ENCODE results near the gene DPYSL3. TPM values are rescaled to one million over a fixed set of nuclear protein-coding genes. Genes with fewer than 3 reads are reported as not detected.

Gene DPYSL3
- total RNA-seq, 1 experiment from 2014 or later, result 8.9 TPM

DNA sequence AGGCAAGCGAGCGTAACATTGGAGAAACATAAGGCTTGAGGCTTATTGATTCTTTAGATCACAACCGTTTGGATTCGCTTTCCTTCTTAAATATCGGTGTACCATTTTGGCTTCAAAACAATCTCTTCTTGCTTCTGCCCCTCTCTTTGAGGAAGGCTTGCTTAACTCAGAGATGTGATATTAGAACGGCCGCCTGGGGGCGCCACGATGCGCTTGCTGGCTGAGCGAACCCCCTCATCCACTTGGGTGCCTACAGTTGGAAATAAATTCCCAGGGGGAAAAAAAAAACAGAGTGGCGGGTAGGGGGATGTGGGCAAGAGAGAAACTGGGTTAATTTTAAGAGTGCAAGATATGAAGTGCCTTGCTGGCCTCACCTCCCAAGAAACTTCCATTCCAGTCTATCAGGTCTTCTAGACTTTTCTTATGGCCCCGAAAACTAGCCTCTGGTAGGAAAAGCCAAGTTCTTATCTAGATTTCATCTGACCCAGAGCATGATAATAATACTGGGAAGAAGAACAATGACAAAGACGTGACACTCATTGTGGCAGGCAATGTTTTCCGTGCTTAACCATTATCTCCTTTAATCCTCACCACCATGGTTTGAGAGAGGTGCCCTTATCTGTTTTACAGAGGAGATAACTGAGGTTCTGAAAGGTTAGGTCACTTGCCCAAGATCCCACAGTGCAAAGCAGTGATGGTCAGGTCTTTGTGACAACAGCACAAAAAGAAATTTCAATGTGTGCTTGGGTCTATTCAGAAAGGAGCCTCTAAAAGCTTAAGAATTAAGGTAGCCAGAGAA is 115.8 kb downstream of the DPYSL3 start:
- no TSS peak for BruUV-seq (replicated peaks)
- no peak for DNase-seq (ENCODE audit: unreplicated experiment)
- Mint-ChIP-seq H3K36me3 (ENCODE audit: insufficient read depth, unreplicated experiment) (no peaks in the 10 kb centered on the region), H3K9me3 (ENCODE audit: unreplicated experiment) (no peaks in the 10 kb centered on the region), H3K4me3 (ENCODE audit: unreplicated experiment) (no peak overlapping the region), H3K4me1 (ENCODE audit: insufficient read depth, unreplicated experiment) (no peaks in the 10 kb centered on the region), H3K27ac (ENCODE audit: low read depth, unreplicated experiment) (no peak overlapping the region), H3K27me3 (ENCODE audit: insufficient read depth, unreplicated experiment) (no peaks in the 10 kb centered on the region)
- intact Hi-C loops (cut with micrococcal nuclease), result loop anchor here (2.0 to 5.0 kb wide), 2 partner anchors 185 to 852 kb away; no protein-coding TSS in a partner anchor
- ChIA-PET CTCF (interaction anchor here (0.6 to 8.3 kb wide), 9 partner anchors 10 to 893 kb away, joined by 3 to 78 read pairs (median 6); no protein-coding TSS in a partner anchor), POLR2A (interaction anchor here (1.1 kb wide), 1 partner anchor 11 kb away, joined by 6 read pairs; no protein-coding TSS in a partner anchor)
- TF ChIP-seq, protein P1, sequence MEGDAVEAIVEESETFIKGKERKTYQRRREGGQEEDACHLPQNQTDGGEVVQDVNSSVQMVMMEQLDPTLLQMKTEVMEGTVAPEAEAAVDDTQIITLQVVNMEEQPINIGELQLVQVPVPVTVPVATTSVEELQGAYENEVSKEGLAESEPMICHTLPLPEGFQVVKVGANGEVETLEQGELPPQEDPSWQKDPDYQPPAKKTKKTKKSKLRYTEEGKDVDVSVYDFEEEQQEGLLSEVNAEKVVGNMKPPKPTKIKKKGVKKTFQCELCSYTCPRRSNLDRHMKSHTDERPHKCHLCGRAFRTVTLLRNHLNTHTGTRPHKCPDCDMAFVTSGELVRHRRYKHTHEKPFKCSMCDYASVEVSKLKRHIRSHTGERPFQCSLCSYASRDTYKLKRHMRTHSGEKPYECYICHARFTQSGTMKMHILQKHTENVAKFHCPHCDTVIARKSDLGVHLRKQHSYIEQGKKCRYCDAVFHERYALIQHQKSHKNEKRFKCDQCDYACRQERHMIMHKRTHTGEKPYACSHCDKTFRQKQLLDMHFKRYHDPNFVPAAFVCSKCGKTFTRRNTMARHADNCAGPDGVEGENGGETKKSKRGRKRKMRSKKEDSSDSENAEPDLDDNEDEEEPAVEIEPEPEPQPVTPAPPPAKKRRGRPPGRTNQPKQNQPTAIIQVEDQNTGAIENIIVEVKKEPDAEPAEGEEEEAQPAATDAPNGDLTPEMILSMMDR (IDR thresholded peaks at IDR 0.05; ENCODE audit: unreplicated experiment), result peak; percentile 26

DNA sequence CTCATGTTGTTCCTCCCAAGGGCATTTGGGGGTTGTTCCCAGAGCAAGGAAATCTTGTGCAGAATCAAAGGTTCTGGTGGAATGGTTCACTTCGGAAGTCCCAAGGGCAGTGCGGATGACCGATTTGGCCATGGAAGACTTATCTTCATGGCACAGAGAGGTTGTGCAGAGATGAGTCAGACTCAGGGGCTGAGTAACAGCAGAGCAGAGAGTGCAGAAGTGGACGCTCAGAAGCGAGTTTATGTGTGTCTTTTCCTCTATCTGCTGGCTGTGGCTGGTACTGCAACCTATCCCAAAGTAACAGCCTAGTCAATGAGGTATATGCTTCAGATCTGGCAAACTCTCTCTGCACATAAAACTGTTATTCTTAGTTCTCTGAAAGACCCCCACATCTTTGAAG is 118.1 kb downstream of the DPYSL3 start:
- Mint-ChIP-seq H3K36me3 (ENCODE audit: insufficient read depth, unreplicated experiment) (no peaks in the 10 kb centered on the region), H3K4me3 (ENCODE audit: unreplicated experiment) (no peak overlapping the region), H3K4me1 (ENCODE audit: insufficient read depth, unreplicated experiment) (no peaks in the 10 kb centered on the region), H3K27me3 (ENCODE audit: insufficient read depth, unreplicated experiment) (no peaks in the 10 kb centered on the region), H3K27ac (ENCODE audit: low read depth, unreplicated experiment) (no peak overlapping the region), H3K9me3 (ENCODE audit: unreplicated experiment) (no peaks in the 10 kb centered on the region)
- no TSS peak for BruUV-seq (replicated peaks)
- CTCF ChIA-PET, result interaction anchor here (0.6 to 8.3 kb wide), 37 partner anchors 9 to 1265 kb away, joined by 3 to 78 read pairs (median 4); no protein-coding TSS in a partner anchor
- peak; percentile 89 for DNase-seq (ENCODE audit: unreplicated experiment)
- TF ChIP-seq, protein P1 (IDR thresholded peaks at IDR 0.05; ENCODE audit: unreplicated experiment), result peak; percentile 87
- POLR2A ChIA-PET, result interaction anchor here (0.5 kb wide), 1 partner anchor 181 kb away, joined by 3 read pairs; no protein-coding TSS in a partner anchor
- intact Hi-C loops (cut with micrococcal nuclease), result loop anchor here (1.0 to 5.0 kb wide), 4 partner anchors 167 to 849 kb away; no protein-coding TSS in a partner anchor

DNA sequence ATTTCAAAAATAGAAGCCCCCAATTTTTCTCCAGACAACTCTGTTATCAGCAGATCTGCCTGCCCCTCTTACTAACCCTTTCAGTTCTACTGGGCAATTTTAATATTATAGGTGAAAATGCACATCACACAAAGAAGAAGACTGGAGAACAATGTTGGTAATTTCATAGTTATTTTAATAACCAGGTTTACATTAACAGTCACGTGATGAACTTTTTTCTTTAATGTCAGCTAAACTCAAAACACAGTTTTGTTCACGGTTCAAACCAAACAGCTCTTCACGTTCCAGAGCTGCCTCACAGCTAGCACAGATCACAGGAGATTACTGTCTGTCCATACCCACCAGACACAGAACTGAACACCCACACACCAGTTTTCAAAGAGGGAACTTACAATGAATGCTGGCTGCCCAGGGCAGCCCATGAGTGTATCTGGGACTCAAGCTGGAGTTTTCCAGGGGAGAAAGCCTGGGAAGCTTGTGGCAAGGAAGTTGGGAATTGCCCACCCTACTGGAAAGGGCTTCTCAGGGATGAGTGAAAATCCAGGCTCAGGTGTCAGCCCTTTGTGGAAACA is 119.1 kb downstream of the DPYSL3 start:
- H3K4me3 Mint-ChIP-seq (ENCODE audit: unreplicated experiment), result no peak overlapping the region
- ChIA-PET POLR2A (interaction anchor here (0.7 to 0.8 kb wide), 2 partner anchors 10 to 139 kb away, joined by 3 read pairs; no protein-coding TSS in a partner anchor), CTCF (interaction anchor here (0.6 to 8.3 kb wide), 23 partner anchors 9 to 1264 kb away, joined by 3 to 78 read pairs (median 4); no protein-coding TSS in a partner anchor)
- no peaks in the 10 kb centered on the region for H3K36me3 Mint-ChIP-seq (ENCODE audit: insufficient read depth, unreplicated experiment)
- H3K27ac Mint-ChIP-seq (ENCODE audit: low read depth, unreplicated experiment), result no peak overlapping the region
- H3K4me1 Mint-ChIP-seq (ENCODE audit: insufficient read depth, unreplicated experiment), result no peaks in the 10 kb centered on the region
- no peaks in the 10 kb centered on the region for H3K9me3 Mint-ChIP-seq (ENCODE audit: unreplicated experiment)
- no TSS peak for BruUV-seq (replicated peaks)
- no peaks in the 10 kb centered on the region for H3K27me3 Mint-ChIP-seq (ENCODE audit: insufficient read depth, unreplicated experiment)
- no peak for DNase-seq (ENCODE audit: unreplicated experiment)
- intact Hi-C loops (cut with micrococcal nuclease), result loop anchor here (5.0 kb wide), 1 partner anchor 848 kb away; no protein-coding TSS in a partner anchor
- TF ChIP-seq, protein P1 (IDR thresholded peaks at IDR 0.05; ENCODE audit: unreplicated experiment), result no peak
